Coronary artery (tissue), 2 donors: ENCODE results near the gene PBX2.

Experiments
- DNase-seq: peaks from one replicate; pipeline ENCODE4 v3.0.0-alpha.2; 2017; ENCODE audit warnings: low spot score
- H3K27ac ChIP-seq, 2 donors: fragments of 200-600 bp; sonication (generic); one replicate each; pipeline ENCODE4 v1.5.1; 2016 to 2019
- H3K4me3 ChIP-seq: fragments of 200-600 bp; sonication (generic); 2 replicates; pipeline ENCODE4 v1.5.1; 2016; ENCODE audit warnings: mild to moderate bottlenecking, moderate library complexity
- CTCF ChIP-seq: fragments of 200-600 bp; sonication (generic); IDR thresholded peaks from one replicate; pipeline ENCODE4 v1.5.1; 2019; ENCODE audit warnings: antibody characterized with exemption

PBX2 gene

DNA sequence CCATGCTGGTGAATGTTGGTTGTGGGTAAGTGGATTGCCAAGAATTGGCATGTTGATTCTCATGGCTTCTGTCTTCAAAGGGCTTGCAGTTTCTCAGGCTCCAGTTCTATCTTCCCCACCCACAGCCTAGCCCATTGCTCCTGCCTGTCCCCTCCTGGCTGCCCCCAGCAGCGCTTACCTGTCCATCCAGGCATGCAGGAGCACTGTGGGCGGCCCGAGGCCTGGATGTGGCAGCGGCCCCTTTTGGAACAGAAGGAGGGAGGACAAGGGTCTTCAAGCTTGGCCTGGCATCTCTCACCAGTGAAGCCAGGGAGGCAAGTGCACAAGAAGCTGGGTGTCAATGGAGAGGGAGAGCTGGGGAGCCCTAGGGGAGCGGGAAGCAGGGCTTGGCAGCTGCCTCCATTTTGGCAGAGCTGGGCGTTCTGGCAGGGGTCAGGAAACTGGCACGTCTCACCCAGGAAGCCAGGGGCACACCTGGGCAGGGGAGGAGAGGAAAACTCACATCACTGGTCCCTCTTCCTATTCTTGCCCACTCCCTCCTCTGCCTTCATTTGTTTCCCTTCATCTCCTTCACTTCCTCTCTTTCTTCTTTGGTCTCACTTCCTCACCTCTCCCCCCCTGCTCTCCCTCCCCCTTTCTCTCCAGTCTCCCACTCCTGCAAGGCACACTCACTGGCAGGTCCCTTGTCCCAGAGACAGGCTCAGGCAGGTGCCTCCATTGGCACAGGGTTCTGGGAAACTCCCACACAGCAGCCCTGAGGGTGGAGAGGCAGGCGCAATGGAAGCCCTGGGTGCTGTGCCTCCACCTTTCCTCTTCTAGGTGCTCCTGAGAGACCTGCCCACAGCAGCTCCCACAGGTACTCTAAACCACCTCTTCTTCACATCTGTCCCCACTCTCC lies 32.6 kb upstream of the PBX2 start:
- peak overlapping the region; percentile 54 for H3K4me3 ChIP-seq
- DNase-seq, result no peak
- peak overlapping the region in 1 of 2 donors; percentile 72 for H3K27ac ChIP-seq
- no peak for TF ChIP-seq CTCF

GRCh38 chr6:32220021-32220420 lies 30.0 kb upstream of the PBX2 start:
- Histone ChIP-seq H3K27ac (no peak overlapping the region), H3K4me3 (no peak overlapping the region)
- no peak for DNase-seq
- no peak for TF ChIP-seq CTCF

GRCh38 chr6:32218167-32218566 lies 28.2 kb upstream of the PBX2 start:
- H3K27ac ChIP-seq, result no peak overlapping the region
- DNase-seq, result no peak

DNA sequence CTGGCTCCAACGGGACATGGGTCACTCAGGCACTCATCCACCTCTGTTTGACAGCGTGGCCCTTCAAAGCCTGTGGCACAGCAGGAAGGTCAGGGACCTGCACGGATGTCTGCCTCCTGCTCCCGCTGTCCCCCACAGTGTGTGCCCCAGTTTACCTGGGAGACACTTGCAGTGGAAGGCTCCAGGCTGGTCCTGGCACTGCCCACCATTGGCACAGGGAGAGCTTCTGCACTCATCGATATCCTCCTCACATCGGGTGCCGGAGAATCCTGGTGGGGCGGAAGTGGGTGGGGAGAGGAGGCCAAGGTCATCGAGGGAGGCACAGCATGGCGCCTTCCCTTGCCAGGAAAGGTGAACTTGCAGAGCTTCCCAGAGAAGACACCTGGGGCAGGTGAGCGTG lies 27.0 kb upstream of the PBX2 start:
- Histone ChIP-seq H3K4me3 (no peak overlapping the region), H3K27ac (no peak overlapping the region)
- TF ChIP-seq CTCF, result no peak
- DNase-seq, result no peak

More at GRCh38 chr6:32218167-32218566, 28.2 kb upstream of the PBX2 start:
- H3K4me3 ChIP-seq, result no peak overlapping the region
- no peak for TF ChIP-seq CTCF

DNA sequence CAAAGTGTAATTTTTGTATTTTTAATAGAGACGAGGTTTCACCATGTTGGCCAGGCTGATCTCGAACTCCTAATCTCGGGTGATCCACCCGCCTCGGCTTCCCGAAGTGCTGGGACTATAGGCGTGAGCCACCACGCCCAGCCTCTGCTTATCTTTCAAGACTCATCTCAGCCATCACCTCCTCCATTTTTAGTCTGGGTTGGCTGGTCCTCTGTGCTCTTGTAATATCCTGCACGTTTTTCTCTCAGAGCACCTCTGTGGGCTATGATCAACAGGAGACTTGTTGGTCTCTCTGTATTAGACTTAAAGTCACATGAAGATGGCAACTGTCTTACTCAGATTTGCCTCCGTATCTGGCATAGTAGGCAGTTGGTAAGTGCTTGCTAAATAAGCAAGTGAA lies 26.3 kb upstream of the PBX2 start:
- TF ChIP-seq CTCF, result no peak
- no peak overlapping the region for H3K4me3 ChIP-seq
- H3K27ac ChIP-seq, result no peak overlapping the region
- DNase-seq, result no peak

DNA sequence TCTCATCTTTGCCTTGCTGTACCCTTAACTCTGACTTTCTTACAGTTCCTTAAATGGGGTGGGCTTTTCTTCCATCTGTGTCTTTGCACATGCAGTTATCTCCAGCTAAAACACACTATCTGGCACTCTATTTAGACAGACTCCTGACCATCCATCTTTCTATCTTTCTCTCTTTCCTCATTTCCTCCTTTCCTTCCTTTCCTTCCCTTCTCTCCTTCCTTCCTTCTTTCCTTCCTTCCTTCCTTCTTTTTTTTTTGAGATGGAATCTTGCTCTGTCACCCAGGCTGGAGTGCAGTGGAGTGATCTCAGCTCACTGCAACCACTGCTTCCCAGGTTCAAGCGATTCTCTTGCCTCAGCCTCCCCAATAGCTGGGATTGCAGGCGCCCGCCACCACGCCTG lies 25.6 kb upstream of the PBX2 start:
- Histone ChIP-seq H3K27ac (no peak overlapping the region), H3K4me3 (no peak overlapping the region)
- DNase-seq, result no peak
- TF ChIP-seq CTCF, result no peak

DNA sequence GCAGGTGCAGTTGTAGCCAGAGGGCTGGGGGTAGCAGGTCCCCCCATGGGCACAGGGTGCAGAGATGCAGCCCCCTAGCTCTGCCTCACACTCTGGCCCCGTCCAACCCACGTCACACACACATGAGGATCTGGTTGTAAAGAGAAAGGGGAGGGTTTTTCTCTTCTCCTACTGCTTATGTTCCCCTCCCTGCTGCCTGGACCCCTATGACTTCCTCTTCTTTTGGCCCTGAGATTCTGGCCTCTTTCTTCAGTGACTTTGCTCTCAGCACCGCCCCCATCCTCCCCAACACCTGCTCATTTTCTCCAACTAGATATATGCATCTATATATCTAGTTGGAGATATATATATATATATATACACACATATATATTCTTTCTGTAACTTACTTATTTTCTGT lies 24.1 kb upstream of the PBX2 start:
- no peak for DNase-seq
- Histone ChIP-seq H3K27ac (no peak overlapping the region), H3K4me3 (no peak overlapping the region)
- no peak for TF ChIP-seq CTCF
